Fibroblast of mammary gland (primary cell): Measurements from ENCODE around the gene KLRD1.
"Not testable (repeated sequence)": the region's sequence is repeated elsewhere in the genome, so short reads cannot be mapped to it uniquely, and the experiment has no call there.

Experiments used
- DNase-seq: peaks from one replicate; pipeline ENCODE4 v3.0.0-alpha.2; 2010; ENCODE audit warnings: low read depth
- H3K4me3 ChIP-seq: 2 replicates; pipeline ENCODE4 v1.5.1; 2011; ENCODE audit warnings: low read depth, mild to moderate bottlenecking, low read length, moderate library complexity; ENCODE audit not compliant: control insufficient read depth
- TF ChIP-seq, protein P1 (sequence below): conservative IDR thresholded peaks from 2 replicates; pipeline ENCODE4 v1.5.1; 2011; ENCODE audit warnings: low read depth, low read length, inconsistent platforms; ENCODE audit not compliant: control insufficient read depth, insufficient read depth

KLRD1 gene

DNA sequence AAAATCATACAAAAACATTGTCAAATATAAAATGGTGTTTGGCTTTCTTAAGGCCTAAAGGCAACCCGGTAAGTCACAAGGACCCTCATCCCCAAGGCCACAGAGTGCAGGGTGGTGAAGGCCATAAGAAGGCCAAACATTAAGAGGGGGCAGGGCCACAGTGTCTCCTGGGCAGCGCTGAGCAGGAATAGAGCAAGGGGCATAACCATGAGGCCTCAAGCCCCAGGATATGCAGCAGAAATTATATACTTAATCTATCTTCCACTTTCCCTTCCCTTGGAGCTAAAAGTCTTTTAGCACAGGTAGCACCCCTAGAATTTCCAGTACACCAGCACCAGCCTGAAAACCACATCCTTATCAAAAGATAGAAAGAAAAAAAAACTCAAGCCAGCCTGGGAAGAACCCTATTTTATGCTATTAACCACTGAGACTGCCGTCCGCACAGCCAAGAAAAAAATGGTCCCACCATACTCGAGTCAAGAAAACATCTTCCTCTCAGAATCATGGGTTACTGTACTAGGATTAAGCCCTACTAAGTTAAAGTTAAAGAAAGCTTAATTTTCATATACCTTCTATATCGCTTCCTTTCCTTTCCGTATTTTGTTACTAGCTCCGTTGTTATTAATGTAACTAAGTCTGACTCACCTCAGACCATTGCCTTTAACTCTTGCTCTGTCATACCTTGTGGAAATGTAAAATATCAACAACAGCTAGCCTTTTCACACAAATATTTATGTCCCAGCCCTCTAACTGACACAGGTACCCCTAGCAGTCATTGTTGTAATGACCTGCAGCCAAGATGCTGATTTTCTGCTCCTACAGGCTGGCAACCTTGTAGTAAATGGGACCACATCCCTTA lies 62.1 kb downstream of the KLRD1 start:
- H3K4me3 ChIP-seq = no peak overlapping the region
- TF ChIP-seq, protein P1, sequence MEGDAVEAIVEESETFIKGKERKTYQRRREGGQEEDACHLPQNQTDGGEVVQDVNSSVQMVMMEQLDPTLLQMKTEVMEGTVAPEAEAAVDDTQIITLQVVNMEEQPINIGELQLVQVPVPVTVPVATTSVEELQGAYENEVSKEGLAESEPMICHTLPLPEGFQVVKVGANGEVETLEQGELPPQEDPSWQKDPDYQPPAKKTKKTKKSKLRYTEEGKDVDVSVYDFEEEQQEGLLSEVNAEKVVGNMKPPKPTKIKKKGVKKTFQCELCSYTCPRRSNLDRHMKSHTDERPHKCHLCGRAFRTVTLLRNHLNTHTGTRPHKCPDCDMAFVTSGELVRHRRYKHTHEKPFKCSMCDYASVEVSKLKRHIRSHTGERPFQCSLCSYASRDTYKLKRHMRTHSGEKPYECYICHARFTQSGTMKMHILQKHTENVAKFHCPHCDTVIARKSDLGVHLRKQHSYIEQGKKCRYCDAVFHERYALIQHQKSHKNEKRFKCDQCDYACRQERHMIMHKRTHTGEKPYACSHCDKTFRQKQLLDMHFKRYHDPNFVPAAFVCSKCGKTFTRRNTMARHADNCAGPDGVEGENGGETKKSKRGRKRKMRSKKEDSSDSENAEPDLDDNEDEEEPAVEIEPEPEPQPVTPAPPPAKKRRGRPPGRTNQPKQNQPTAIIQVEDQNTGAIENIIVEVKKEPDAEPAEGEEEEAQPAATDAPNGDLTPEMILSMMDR = no peak
- no peak for DNase-seq

DNA sequence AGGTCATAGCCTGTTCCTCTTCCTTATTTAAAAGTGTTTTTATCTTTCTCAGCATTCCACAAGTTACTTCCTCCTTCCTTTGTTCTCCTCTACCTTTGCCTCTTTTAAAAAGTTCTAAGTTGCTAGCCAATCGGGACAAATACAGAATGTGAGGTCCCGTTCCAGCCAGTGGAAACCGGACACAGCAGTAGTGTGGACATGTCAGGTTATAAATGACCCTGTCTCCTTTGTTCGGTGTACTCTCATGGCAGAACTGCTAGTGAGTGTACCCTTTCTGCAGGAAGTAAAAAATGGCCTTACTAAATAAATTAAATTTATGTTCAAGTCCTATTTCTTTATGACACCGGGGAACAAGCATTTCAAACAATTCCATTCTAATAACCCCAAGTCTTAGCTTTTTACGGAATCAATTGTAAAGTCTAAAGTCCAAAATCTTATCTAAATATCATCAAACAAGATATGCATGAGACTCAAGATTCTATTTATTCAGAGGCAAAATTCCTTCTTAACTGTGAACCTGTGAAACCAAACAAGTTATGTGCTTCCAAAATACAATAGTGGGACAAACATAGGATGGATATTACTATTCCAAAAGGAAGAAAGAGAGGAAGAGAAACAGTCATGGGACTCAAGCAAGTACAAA lies 64.3 kb downstream of the KLRD1 start:
- DNase-seq = not testable (repeated sequence)

DNA sequence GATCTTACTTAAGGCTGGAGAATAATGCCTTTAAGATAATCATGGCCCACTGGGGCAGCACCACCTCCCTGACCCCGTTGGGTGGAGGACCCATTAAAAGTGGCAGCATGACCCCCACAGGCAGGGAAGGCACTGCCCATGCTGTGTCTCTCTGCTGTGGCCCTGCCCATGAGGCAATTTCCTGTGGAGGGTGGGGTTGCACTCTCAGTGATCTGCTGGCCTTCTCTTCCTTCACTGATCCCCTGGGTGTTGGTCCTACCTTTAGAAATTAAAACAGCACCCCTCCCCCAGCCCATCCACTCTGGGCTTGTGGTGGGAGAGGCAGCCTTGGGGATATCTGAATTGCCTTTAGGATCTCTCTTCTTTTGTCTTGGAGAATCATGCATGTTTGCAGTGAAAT lies 64.9 kb downstream of the KLRD1 start:
- DNase-seq = no peak
- TF ChIP-seq, protein P1 = no peak
- H3K4me3 ChIP-seq = no peak overlapping the region

More for the DNA sequence above, 64.3 kb downstream of the KLRD1 start:
- not testable (repeated sequence) for H3K4me3 ChIP-seq

DNA sequence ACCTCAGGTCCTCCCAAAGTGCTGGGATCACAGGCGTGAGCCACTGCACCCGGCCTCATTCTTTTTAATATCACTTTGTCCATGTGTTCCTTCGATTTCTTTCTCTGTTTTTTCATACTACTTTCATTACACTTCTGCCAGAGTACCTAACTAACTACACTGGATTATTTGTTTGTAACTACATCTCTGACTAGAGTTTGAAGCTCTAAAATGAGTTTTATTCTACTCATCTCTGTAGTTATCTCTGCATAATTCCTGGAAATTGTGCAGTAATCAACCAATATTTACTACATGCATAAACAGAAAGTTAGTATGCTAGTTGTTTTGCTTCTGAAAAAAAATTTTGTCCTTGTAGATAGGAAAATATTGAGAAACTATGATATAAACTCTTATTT lies 67.0 kb downstream of the KLRD1 start:
- no peak for DNase-seq
- H3K4me3 ChIP-seq = no peak overlapping the region
- TF ChIP-seq, protein P1 = no peak

DNA sequence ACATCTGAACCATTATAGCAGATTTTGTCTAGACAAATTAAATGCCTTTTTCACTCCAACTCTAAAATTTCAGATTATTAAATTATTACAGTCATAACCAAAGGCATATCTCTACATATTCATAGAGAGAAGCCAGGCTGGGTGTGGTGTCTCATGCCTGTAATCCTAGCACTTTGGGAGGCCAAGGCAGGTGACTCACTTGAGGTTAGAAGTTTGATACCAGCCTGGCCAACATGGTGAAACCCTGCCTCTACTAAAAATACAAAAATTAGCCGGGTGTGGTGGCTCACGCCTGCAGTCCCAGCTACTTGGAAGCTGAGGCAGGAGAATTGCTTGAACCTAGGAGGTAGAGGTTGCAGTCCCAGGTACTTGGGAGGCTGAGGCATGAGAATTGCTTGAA lies 71.1 kb downstream of the KLRD1 start:
- DNase-seq, H3K4me3 ChIP-seq: not testable (repeated sequence)
